IPS-20b (cell line): ENCODE results near the gene AFAP1.
"Not testable (repeated sequence)": the region's sequence is repeated elsewhere in the genome, so short reads cannot be mapped to it uniquely, and the experiment has no call there.

Experiments used
- H3K27ac ChIP-seq: one replicate; pipeline ENCODE4 v1.5.1; 2013; ENCODE audit warnings: low read length
- H3K27me3 ChIP-seq: 2 replicates; pipeline ENCODE4 v1.6.1; 2013; ENCODE audit warnings: mild to moderate bottlenecking, low read length, inconsistent platforms; ENCODE audit not compliant: insufficient read depth
- H3K36me3 ChIP-seq: 2 replicates; pipeline ENCODE4 v1.6.1; 2013; ENCODE audit warnings: low read depth, mild to moderate bottlenecking, inconsistent platforms, low read length, moderate library complexity; ENCODE audit not compliant: insufficient read depth
- H3K4me1 ChIP-seq: 2 replicates; pipeline ENCODE4 v1.6.1; 2013; ENCODE audit warnings: mild to moderate bottlenecking, control low read depth, inconsistent platforms, low read length, moderate library complexity; ENCODE audit not compliant: insufficient read depth
- H3K4me3 ChIP-seq: 2 replicates; pipeline ENCODE4 v1.5.1; 2013; ENCODE audit warnings: mild to moderate bottlenecking, low read length, inconsistent platforms
- H3K9ac ChIP-seq: 2 replicates; pipeline ENCODE4 v1.6.1; 2013; ENCODE audit warnings: low read depth, mild to moderate bottlenecking, inconsistent platforms, low read length, moderate library complexity
- H3K9me3 ChIP-seq: 2 replicates; pipeline ENCODE4 v1.6.1; 2013; ENCODE audit warnings: mild to moderate bottlenecking, low read depth, low read length, inconsistent platforms; ENCODE audit not compliant: insufficient read depth

The AFAP1 gene

DNA sequence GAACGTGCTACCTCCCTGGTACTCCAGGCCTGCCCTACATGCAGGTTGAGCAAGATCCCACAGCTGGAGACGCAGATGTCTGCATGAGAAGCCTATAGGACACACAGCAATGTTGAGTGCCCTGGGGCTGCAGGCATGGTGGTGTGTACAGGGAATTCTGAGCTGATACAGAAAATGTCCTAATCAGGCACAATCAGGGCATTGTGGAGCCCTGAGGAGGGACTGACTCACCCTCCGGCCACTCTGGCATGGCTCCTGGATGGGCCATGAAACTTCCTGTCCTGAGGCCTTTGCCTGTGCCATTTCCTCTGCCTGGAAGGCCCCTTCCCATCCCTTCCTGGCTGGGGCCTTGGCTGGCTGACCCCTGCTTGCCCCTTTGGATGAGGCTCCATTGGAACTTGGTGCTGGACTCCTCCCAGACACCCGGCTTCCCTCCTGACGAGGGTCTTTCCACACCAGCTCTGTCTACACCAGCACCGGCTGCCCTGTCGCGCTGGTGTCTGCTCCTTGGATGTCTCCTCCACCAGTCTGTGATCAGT lies 16.7 kb upstream of the AFAP1 start:
- Histone ChIP-seq H3K36me3 (no peaks in the 10 kb centered on the region), H3K4me1 (peaks cover 13% of the 10 kb centered on the region), H3K9ac (no peak overlapping the region), H3K4me3 (no peak overlapping the region), H3K27ac (no peak overlapping the region), H3K27me3 (no peaks in the 10 kb centered on the region), H3K9me3 (no peaks in the 10 kb centered on the region; the same call in 1 of the 2 replicates)

GRCh38 chr4:7955393-7955792 lies 15.7 kb upstream of the AFAP1 start:
- Histone ChIP-seq H3K9me3 (no peaks in the 10 kb centered on the region; the same call in 1 of the 2 replicates), H3K36me3 (no peaks in the 10 kb centered on the region), H3K27ac (no peak overlapping the region), H3K4me3 (no peak overlapping the region), H3K27me3 (no peaks in the 10 kb centered on the region), H3K4me1 (peaks cover 6% of the 10 kb centered on the region; the same call in 1 of the 2 replicates), H3K9ac (no peak overlapping the region)

- Histone ChIP-seq H3K36me3 (no peaks in the 10 kb centered on the region), H3K9ac (no peak overlapping the region), H3K27me3 (no peaks in the 10 kb centered on the region), H3K4me1 (0 out of 2 replicates have a peak, but pooled peaks cover 2% of the 10 kb centered on the region), H3K27ac (no peak overlapping the region), H3K9me3 (no peaks in the 10 kb centered on the region; the same call in 1 of the 2 replicates), H3K4me3 (no peak overlapping the region)
Observed at GRCh38 chr4:7952615-7953014, 13.0 kb upstream of the AFAP1 start.

DNA sequence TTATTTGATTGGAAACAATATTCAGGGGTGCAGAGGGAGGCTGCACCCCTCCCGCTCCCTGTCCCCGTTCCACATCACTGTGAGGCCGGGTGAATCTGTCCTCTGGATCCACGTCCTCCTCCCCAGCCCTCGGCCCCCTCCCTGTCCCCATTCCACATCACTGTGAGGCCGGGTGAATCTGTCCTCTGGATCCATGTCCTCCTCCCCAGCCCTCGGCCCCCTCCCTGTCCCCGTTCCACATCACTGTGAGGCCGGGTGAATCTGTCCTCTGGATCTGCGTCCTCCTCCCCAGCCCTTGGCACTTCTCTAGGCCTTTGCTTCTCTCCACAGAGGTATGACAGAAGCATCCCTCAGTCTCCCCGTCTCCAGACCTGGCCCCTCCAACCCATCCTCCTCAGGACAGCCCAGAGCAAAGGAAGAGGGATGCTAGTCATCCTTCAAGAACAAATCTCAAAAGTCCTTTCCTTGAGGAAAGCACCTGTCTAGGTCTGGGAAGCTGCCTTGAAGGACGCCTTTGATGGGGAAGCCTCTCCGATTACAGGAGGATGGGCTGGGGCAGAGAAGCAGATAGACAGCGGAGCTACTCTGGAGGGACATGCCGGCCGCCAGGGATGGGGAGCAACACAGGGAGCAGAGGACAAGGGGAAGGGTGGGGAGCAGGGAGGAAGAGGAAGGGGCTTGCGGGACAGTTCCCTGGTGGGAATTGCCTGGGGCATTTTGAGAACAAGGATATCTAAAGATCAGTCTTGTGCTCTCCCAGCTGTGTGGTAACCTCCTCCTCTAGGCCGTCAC lies 10.8 kb upstream of the AFAP1 start:
- Histone ChIP-seq H3K9ac (no peak overlapping the region), H3K27ac (no peak overlapping the region), H3K27me3 (no peaks in the 10 kb centered on the region), H3K9me3 (no peaks in the 10 kb centered on the region; the same call in 1 of the 2 replicates), H3K36me3 (no peaks in the 10 kb centered on the region), H3K4me3 (no peak overlapping the region), H3K4me1 (no peaks in the 10 kb centered on the region)

GRCh38 chr4:7949759-7950158 lies 10.1 kb upstream of the AFAP1 start:
- H3K9ac ChIP-seq: no peak overlapping the region
- no peaks in the 10 kb centered on the region for H3K36me3 ChIP-seq
- no peaks in the 10 kb centered on the region for H3K27me3 ChIP-seq
- no peak overlapping the region for H3K27ac ChIP-seq
- no peak overlapping the region for H3K4me3 ChIP-seq
- no peaks in the 10 kb centered on the region; the same call in 1 of the 2 replicates for H3K9me3 ChIP-seq
- no peaks in the 10 kb centered on the region for H3K4me1 ChIP-seq

DNA sequence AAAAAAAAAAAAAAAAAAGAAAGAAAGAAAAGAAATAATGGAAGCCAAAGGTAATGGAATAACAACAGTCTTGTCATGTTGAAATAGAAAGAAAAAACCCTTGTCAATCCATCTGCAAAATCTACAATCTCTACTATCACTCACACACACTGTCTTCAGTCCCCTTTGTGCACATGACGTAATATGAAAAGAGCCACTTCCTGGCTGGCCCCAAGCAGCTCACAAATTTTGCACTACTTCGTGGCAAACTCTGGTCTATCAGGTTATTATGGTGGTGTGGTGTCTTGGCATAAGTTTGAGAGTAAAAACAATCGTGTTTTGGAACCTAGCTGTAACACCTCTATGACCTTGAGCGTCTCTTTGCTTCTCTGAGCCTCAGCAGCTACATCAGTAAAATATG lies 8.3 kb upstream of the AFAP1 start:
- no peak overlapping the region for H3K27ac ChIP-seq
- H3K4me3 ChIP-seq: no peak overlapping the region
- H3K9me3 ChIP-seq: no peaks in the 10 kb centered on the region; the same call in 1 of the 2 replicates
- no peaks in the 10 kb centered on the region for H3K36me3 ChIP-seq
- H3K9ac ChIP-seq: no peak overlapping the region
- H3K27me3 ChIP-seq: no peaks in the 10 kb centered on the region
- H3K4me1 ChIP-seq: no peaks in the 10 kb centered on the region

DNA sequence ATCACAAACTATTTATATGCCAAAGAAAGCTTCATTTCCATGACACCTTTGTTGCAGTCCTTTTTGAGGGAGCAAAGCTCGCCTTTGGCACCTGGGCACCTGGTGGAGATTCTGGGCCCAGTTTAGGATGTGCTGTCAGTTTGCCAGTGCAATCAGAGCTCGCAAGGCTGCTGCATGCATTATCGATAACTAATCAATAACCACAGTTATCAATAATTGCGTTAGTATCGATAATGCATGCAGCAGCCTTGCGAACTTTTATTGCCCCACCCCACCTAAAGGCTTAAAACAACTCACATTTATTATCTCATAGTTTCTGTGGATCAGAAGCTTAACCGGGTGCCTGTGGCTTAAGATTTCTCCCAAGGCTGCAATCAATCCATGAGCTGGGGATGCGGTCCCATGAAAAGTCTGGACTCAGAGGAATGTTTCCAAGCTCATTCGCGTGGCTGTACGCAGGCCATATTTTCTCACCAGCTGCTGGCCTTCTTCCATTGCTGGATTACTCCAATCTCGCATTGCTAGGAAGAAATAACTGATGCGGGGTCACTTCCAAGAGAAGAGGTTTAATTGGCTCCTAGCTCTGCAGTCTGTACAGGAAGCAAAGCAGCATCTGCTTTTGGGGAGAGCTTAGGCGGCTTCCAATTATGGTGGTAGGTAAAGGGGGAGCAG lies 6.2 kb upstream of the AFAP1 start:
- peaks cover 2% of the 10 kb centered on the region; the same call in 1 of the 2 replicates for H3K4me1 ChIP-seq
- no peak overlapping the region for H3K9ac ChIP-seq
- no peaks in the 10 kb centered on the region for H3K27me3 ChIP-seq
- no peak overlapping the region for H3K27ac ChIP-seq
- H3K4me3 ChIP-seq: no peak overlapping the region
- H3K36me3 ChIP-seq: no peaks in the 10 kb centered on the region
- no peaks in the 10 kb centered on the region for H3K9me3 ChIP-seq

DNA sequence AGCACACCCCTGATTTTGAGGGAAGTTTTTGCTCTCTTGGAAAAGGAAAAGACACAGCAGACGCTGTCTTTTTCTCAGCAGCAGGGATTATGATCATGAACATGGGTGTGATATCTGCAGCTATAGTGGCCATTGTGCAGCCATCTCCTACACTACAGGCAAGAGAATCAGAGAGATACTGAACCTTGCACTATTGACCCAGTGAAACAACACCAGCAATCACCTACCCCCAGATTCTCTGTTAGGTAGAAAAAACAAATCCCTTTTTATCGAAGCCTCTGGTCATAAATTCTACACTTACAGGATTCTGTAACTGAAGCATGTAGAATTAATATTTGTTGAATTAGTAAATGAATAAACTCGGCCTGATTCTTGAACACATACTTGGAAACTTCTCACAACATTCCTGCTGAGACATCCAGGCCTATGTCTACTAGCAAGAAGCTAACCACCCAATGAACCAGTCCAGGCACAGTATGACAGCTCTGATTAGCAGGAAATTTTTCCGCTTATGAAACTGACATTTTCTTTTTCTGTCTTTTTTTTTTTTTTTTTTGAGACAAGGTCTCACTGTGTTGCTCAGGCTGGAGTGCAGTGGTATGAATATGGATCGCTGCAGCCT lies 5.0 kb upstream of the AFAP1 start:
- H3K9ac ChIP-seq: no peak overlapping the region
- H3K27me3 ChIP-seq: no peaks in the 10 kb centered on the region
- no peak overlapping the region for H3K4me3 ChIP-seq
- H3K36me3 ChIP-seq: no peaks in the 10 kb centered on the region
- no peak overlapping the region for H3K27ac ChIP-seq
- no peaks in the 10 kb centered on the region for H3K9me3 ChIP-seq
- peaks cover 3% of the 10 kb centered on the region; the same call in 1 of the 2 replicates for H3K4me1 ChIP-seq

DNA sequence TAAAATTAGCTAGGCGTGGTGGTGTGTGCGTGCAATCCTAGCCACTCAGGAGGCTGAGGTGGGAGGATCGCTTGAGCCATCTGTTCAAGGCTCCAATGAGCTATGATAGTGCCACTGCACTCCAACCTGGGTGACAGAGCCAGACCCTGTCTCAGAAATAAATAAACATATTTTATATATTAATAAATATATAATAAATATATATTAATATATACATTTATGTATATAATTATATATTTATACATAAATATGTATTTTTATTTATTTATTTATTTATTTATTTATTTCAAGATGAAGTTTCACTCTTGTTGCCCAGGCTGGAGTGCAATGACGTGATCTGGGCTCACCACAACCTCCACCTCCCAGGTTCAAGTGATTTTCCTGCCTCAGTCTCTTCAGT lies 4.0 kb upstream of the AFAP1 start:
- not testable (repeated sequence) for H3K36me3 ChIP-seq, H3K27me3 ChIP-seq, H3K4me3 ChIP-seq

GRCh38 chr4:7943211-7943610 lies 3.5 kb upstream of the AFAP1 start:
- H3K9ac ChIP-seq: no peak overlapping the region
- H3K9me3 ChIP-seq: no peaks in the 10 kb centered on the region
- peaks cover 9% of the 10 kb centered on the region for H3K27me3 ChIP-seq
- H3K36me3 ChIP-seq: no peaks in the 10 kb centered on the region
- H3K27ac ChIP-seq: no peak overlapping the region
- H3K4me1 ChIP-seq: peaks cover 3% of the 10 kb centered on the region
- no peak overlapping the region for H3K4me3 ChIP-seq

More for the DNA sequence above, 4.0 kb upstream of the AFAP1 start:
- not testable (repeated sequence) for H3K4me1 ChIP-seq, H3K27ac ChIP-seq, H3K9me3 ChIP-seq, H3K9ac ChIP-seq

DNA sequence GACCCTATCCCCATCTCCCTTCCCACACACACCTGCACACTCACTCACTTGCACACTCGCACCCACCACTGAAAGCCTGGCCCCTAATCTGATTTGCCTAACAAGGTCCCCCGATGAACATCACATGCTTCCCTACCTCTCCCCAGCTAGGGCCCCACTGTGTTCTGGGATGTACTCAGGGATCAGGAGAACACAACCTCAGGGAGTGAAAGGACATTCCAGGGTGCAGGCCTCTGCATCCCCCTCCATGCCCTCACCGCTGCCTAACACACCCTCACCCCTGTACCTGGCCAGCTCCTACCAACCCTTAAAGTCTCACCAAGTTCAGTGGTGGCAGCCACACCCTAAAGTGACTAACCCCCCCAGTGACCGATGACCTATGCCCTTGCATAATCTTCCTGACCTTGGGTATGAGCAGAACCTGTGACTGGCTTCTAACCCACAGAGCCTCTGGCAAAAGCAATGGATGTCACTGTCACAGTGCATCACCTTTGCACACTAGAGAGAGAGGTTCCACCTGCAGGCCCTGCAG lies 2.4 kb upstream of the AFAP1 start:
- no peak overlapping the region for H3K27ac ChIP-seq
- H3K36me3 ChIP-seq: no peaks in the 10 kb centered on the region
- H3K9ac ChIP-seq: no peak overlapping the region
- H3K9me3 ChIP-seq: no peaks in the 10 kb centered on the region
- peaks cover 16% of the 10 kb centered on the region for H3K27me3 ChIP-seq
- no peak overlapping the region for H3K4me3 ChIP-seq
- H3K4me1 ChIP-seq: peaks cover 7% of the 10 kb centered on the region
